Stimulated activated CD8-positive, alpha-beta memory T cell treated with anti-CD3 and anti-CD28 coated beads, Interleukin-7, amount 100 ng/mL, for 1 hour (primary cell): ENCODE data around the gene PRRC2C.

Experiments used
- DNase-seq, 2 donors: peaks; one replicate each; pipeline ENCODE4 v3.0.0-alpha.2; 2020; ENCODE audit warnings: low read depth in 2 of 2

PRRC2C gene

GRCh38 chr1:171636141-171636540 lies 150.8 kb downstream of the PRRC2C start:
- no peak for DNase-seq

- DNase-seq: no peak
Measured at GRCh38 chr1:171637928-171638576, 152.7 kb downstream of the PRRC2C start.

- no peak for DNase-seq
Measured at GRCh38 chr1:171640225-171640624, 154.9 kb downstream of the PRRC2C start.

- no peak for DNase-seq
Measured at GRCh38 chr1:171641076-171641864, 155.9 kb downstream of the PRRC2C start.

- no peak for DNase-seq
Measured at GRCh38 chr1:171642197-171642596, 156.9 kb downstream of the PRRC2C start.
